Aorta (tissue), 5 donors: ENCODE measurements around the gene BRCA2. TPM values are rescaled to one million over a fixed set of nuclear protein-coding genes. Genes with fewer than 3 reads are reported as not detected.

ENCODE experiments used
- ATAC-seq: fragments of 200-7000 bp; cut with Tn5 transposase; one replicate; pipeline ENCODE4 v1.9.1; 2022; ENCODE audit warnings: moderate library complexity; ENCODE audit not compliant: low FRiP score
- DNase-seq, 2 donors: peaks; one replicate each; pipeline ENCODE4 v3.0.0-alpha.2; 2020
- H3K27ac ChIP-seq, 2 donors: one replicate each; pipeline ENCODE4 v1.5.1; 2013; ENCODE audit warnings: low read length in 2 of 2, mild to moderate bottlenecking in 2 of 2, moderate library complexity in 2 of 2, control low read depth in 1 of 2, inconsistent platforms in 1 of 2, low read depth in 1 of 2
- H3K27me3 ChIP-seq, 2 donors: one replicate each; pipeline ENCODE4 v1.6.1; 2013; ENCODE audit warnings: control low read depth in 1 of 2, low read length in 1 of 2, mild to moderate bottlenecking in 1 of 2, moderate library complexity in 1 of 2; ENCODE audit not compliant: insufficient read depth in 2 of 2, control insufficient read depth in 1 of 2
- H3K36me3 ChIP-seq, 2 donors: one replicate each; pipeline ENCODE4 v1.6.1; 2013; ENCODE audit warnings: control low read depth in 1 of 2, low read length in 1 of 2, mild to moderate bottlenecking in 1 of 2; ENCODE audit not compliant: insufficient read depth in 2 of 2, control insufficient read depth in 1 of 2
- H3K4me1 ChIP-seq, 2 donors: one replicate each; pipeline ENCODE4 v1.6.1; 2013; ENCODE audit warnings: low read length in 2 of 2, control low read depth in 1 of 2, mild to moderate bottlenecking in 1 of 2, moderate library complexity in 1 of 2; ENCODE audit not compliant: insufficient read depth in 2 of 2, control insufficient read depth in 1 of 2
- H3K4me3 ChIP-seq, 2 donors: one replicate each; pipeline ENCODE4 v1.5.1; 2013; ENCODE audit warnings: low read length in 2 of 2, control low read depth in 1 of 2, mild to moderate bottlenecking in 1 of 2
- H3K9me3 ChIP-seq: one replicate; pipeline ENCODE4 v1.6.1; 2013; ENCODE audit warnings: mild to moderate bottlenecking, low read length; ENCODE audit not compliant: control insufficient read depth
- WGBS, 2 donors: extraction: QIAGEN DNeasy Blood & Tissue Kit; methylation state at CpG; one replicate each; pipeline ENCODE4 v1.1.7; 2013; 5-methylcytosine and 5-hydroxymethylcytosine counted together
- intact Hi-C, 2 donors: fragments of 100-400 bp; cut with DNase I; formaldehyde crosslinking; loops; one replicate each; pipeline versions ENCODE4 v1.14.2 to v1.15.0; 2022
- polyA plus RNA-seq, 2 donors: library from polyadenylated mRNA; stranded (reverse); fragments of 200-250 nt; gene quantifications; one replicate each; pipeline ENCODE4 v1.2.3, GENCODE V29; 2013
- total RNA-seq, 2 donors: library from RNA; stranded (reverse); fragmentation: NEBNext Ultra II Directional; extraction: Animal tissue kit (Norgen Biotek cat#: 25700); gene quantifications; one replicate each; pipeline ENCODE4 v1.2.1, GENCODE V29; 2021
- donor health status: healthy with polysubstance abuse.
- donor health status: Bipolar disorder and iron deficiency.
- donor health status: DM: no; HTN: no; CAD: no.
- donor health status: DM: no; HTN: no; CAD: no.
- donor health status: DM: yes; HTN: yes; CAD: no.

The BRCA2 gene
- total and polyA plus RNA-seq, 4 donors, result 0.26 to 4.3 (median 1.8) TPM

- no peak for DNase-seq
- Histone ChIP-seq H3K36me3 (peaks cover 10 to 16% of the 10 kb centered on the region in 2 donors), H3K9me3 (no peaks in the 10 kb centered on the region), H3K27me3 (no peaks in the 10 kb centered on the region), H3K27ac (no peak overlapping the region), H3K4me3 (no peak overlapping the region), H3K4me1 (no peaks in the 10 kb centered on the region)
- ATAC-seq, result no peak
- 61 to 62% methylated on average over 2 of the region's 2 CpGs for WGBS, 2 donors
- intact Hi-C loops, result no loop called here
These were observed 33.1 kb upstream of the BRCA2 start for GRCh38 chr13:32282096-32282711.

DNA sequence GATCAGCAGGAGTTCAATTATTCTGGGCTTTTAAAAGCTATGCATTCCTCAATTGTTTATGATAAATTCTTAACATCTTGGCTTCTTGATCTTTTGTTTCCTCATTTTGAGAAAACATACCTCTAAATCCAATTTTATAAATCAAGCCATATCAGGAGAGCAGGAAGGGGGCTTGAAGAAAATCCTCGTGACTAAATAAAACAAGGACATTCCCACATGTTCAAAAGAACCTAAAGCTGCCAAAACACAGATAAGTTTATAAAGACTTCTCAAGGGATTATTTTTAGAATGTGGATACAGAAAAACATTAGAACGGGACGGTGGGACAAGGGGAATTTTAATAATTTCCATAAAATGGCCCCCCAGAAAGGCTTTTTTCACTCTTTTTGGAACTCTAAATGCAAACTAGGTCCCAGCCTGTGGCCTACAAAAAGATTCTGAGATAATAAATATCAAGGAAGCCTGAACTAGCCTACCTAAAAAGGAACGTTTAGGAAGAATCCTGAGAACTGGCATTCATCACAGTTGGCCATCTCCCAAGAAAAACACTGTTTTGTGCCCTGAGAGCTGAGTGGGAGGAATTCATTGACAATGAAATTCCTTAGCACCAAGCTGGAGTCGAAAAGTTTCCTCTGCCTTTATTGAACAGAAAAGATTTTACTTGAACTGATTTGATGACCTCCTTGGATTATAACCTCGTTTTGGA, 30.2 kb upstream of the BRCA2 start:
- H3K9me3 ChIP-seq, result no peaks in the 10 kb centered on the region
- peak; percentile 73 for ATAC-seq
- 3 to 4% methylated on average over 6 of the region's 6 CpGs for WGBS, 2 donors
- peak overlapping the region in 1 of 2 donors; percentile 43 for H3K27ac ChIP-seq
- H3K4me3 ChIP-seq, result no peak overlapping the region
- peaks cover 0 to 7% of the 10 kb centered on the region in 2 donors for H3K36me3 ChIP-seq
- DNase-seq, result no peak
- H3K27me3 ChIP-seq, result no peaks in the 10 kb centered on the region
- no peaks in the 10 kb centered on the region for H3K4me1 ChIP-seq
- intact Hi-C loops, result no loop called here

GRCh38 chr13:32285633-32285965, 29.7 kb upstream of the BRCA2 start:
- Histone ChIP-seq H3K4me3 (no peak overlapping the region), H3K27me3 (no peaks in the 10 kb centered on the region), H3K27ac (peak overlapping the region in 1 of 2 donors; percentile 43), H3K4me1 (no peaks in the 10 kb centered on the region), H3K36me3 (peaks cover 4 to 11% of the 10 kb centered on the region in 2 donors), H3K9me3 (no peaks in the 10 kb centered on the region)
- DNase-seq, result no peak
- 11 to 15% methylated on average over 4 of the region's 4 CpGs for WGBS, 2 donors
- intact Hi-C loops, result no loop called here
- no peak for ATAC-seq

DNA sequence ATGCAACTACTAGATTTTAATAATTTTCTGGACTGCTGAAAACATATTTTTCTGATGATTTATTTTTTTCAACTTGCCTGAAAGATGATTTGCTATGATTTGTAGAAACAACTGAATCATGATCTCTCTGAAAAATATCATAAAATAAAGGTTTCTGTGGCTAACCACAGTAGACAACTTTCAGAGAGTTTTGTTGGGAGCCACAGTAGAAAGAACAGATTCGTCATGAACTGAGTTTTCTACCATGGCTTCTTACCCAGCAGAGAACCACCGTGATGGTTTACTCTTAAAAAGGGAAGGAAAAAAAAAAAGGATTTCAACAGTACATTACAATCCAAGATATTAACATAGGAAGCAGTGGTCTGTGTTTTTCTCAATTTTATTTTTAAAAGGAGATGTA, 18.1 kb upstream of the BRCA2 start:
- Histone ChIP-seq H3K27me3 (no peaks in the 10 kb centered on the region), H3K9me3 (no peaks in the 10 kb centered on the region), H3K27ac (no peak overlapping the region), H3K36me3 (peaks cover 0 to 5% of the 10 kb centered on the region in 2 donors), H3K4me1 (no peaks in the 10 kb centered on the region), H3K4me3 (no peak overlapping the region)
- intact Hi-C loops, result no loop called here
- DNase-seq (no peak), ATAC-seq (no peak)
- WGBS, 2 donors, result 66 to 74% methylated on average over 2 of the region's 2 CpGs

GRCh38 chr13:32298695-32299094, 16.6 kb upstream of the BRCA2 start:
- intact Hi-C loops, result no loop called here
- H3K9me3 ChIP-seq, result no peaks in the 10 kb centered on the region
- DNase-seq, result no peak
- ATAC-seq, result no peak
- WGBS, 2 donors, result 87 to 93% methylated on average over 6 of the region's 6 CpGs
- no peaks in the 10 kb centered on the region for H3K27me3 ChIP-seq
- peaks cover 0 to 5% of the 10 kb centered on the region in 2 donors for H3K36me3 ChIP-seq
- no peaks in the 10 kb centered on the region for H3K4me1 ChIP-seq
- no peak overlapping the region for H3K4me3 ChIP-seq
- H3K27ac ChIP-seq, result no peak overlapping the region

GRCh38 chr13:32299893-32300292, 15.4 kb upstream of the BRCA2 start:
- no peaks in the 10 kb centered on the region for H3K4me1 ChIP-seq
- no peaks in the 10 kb centered on the region for H3K27me3 ChIP-seq
- no peak overlapping the region for H3K4me3 ChIP-seq
- intact Hi-C loops, result loop anchor here in 1 of 2 donors (5.0 kb wide), 1 partner anchor 278 kb away; no protein-coding TSS in a partner anchor
- H3K9me3 ChIP-seq, result no peaks in the 10 kb centered on the region
- DNase-seq (no peak), ATAC-seq (no peak)
- H3K36me3 ChIP-seq, result peaks cover 0 to 2% of the 10 kb centered on the region in 2 donors
- 75 to 80% methylated on average over 4 of the region's 4 CpGs for WGBS, 2 donors
- H3K27ac ChIP-seq, result no peak overlapping the region

- H3K4me1 ChIP-seq, result no peaks in the 10 kb centered on the region
- no peak overlapping the region for H3K4me3 ChIP-seq
- intact Hi-C loops, result loop anchor here in 1 of 2 donors (5.0 kb wide), 1 partner anchor 278 kb away; no protein-coding TSS in a partner anchor
- H3K9me3 ChIP-seq, result no peaks in the 10 kb centered on the region
- no peak for DNase-seq
- H3K36me3 ChIP-seq, result no peaks in the 10 kb centered on the region
- 54 to 62% methylated on average over 8 of the region's 8 CpGs for WGBS, 2 donors
- no peak for ATAC-seq
- no peaks in the 10 kb centered on the region for H3K27me3 ChIP-seq
- H3K27ac ChIP-seq, result no peak overlapping the region
These were observed 14.9 kb upstream of the BRCA2 start for GRCh38 chr13:32300406-32300805.

DNA sequence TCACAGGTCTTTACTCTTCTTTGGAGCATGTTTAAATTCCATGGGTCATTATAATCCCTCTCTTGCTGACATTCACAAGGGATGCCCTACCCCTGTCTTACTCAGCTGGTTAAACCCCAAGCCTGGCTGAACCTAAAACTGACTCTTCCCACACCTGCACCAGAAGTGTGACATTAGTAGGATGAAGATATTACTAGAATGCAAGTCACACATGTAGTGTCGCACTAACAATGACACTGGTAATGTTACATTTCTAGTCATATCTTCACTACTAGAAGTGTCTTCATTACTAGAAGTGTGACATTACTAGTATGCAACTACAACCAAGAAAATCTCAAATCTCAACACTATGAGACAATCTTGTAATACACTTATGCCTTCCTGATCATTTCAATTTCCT, 14.4 kb upstream of the BRCA2 start:
- H3K27ac ChIP-seq, result no peak overlapping the region
- DNase-seq, result no peak
- ATAC-seq, result no peak
- intact Hi-C loops, result loop anchor here in 1 of 2 donors (5.0 kb wide), 1 partner anchor 279 kb away; no protein-coding TSS in a partner anchor
- no peaks in the 10 kb centered on the region for H3K27me3 ChIP-seq
- H3K4me1 ChIP-seq, result no peaks in the 10 kb centered on the region
- H3K9me3 ChIP-seq, result no peaks in the 10 kb centered on the region
- H3K4me3 ChIP-seq, result no peak overlapping the region
- H3K36me3 ChIP-seq, result no peaks in the 10 kb centered on the region
- 93% methylated on average over 1 of the region's 1 CpG for WGBS, 2 donors

DNA sequence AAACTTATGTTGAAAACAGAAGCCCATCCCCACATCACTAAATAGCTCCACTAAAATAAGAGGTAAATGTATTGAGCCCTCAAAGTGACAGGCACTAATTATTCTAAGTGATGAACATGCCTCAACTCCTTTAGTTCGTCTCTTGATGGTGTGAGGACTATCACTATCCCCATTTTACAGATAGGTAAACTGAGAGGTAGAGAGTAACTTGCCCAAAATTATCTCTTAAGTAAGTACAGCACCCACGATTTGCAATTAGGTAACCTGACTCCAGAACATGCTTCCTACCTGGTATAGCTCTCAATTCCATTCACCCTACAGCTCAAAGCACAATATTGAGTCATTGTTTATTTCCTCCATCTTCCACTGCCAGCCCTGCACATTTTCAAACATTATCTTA, 12.8 kb upstream of the BRCA2 start:
- Histone ChIP-seq H3K27ac (no peak overlapping the region), H3K4me3 (no peak overlapping the region), H3K4me1 (no peaks in the 10 kb centered on the region), H3K9me3 (no peaks in the 10 kb centered on the region), H3K36me3 (no peaks in the 10 kb centered on the region), H3K27me3 (no peaks in the 10 kb centered on the region)
- ATAC-seq, result no peak
- DNase-seq, result no peak
- intact Hi-C loops, result loop anchor here in 1 of 2 donors (5.0 kb wide), 1 partner anchor 280 kb away; no protein-coding TSS in a partner anchor
- WGBS, 2 donors, result 81 to 87% methylated on average over 2 of the region's 2 CpGs
